CD14-positive monocyte (primary cell): ENCODE data around the gene SLC25A13. TPM values are rescaled to one million over a fixed set of nuclear protein-coding genes. Genes with fewer than 3 reads are reported as not detected.

Source experiments
- DNase-seq, 3 donors: peaks; one replicate each; pipeline ENCODE4 v3.0.0-alpha.2; 2011 to 2022
- H2AFZ ChIP-seq: 2 replicates; pipeline ENCODE4 v1.6.0; 2012; ENCODE audit warnings: mild to moderate bottlenecking, low read depth, low read length, inconsistent platforms; ENCODE audit not compliant: insufficient read depth, poor library complexity, severe bottlenecking
- H3K27ac ChIP-seq, 2 donors: 1 replicate in 1 of 2; 2 replicates in 1 of 2; pipeline ENCODE4 v1.5.1; 2012 to 2013; ENCODE audit warnings: low read length in 2 of 2, control low read depth in 1 of 2, inconsistent platforms in 1 of 2, low read depth in 1 of 2, mild to moderate bottlenecking in 1 of 2
- H3K27me3 ChIP-seq, 2 donors: one replicate each; pipeline versions ENCODE4 v1.6.0 to v1.6.1; 2011 to 2013; ENCODE audit warnings: low read length in 2 of 2; ENCODE audit not compliant: control insufficient read depth in 2 of 2, insufficient read depth in 2 of 2
- H3K36me3 ChIP-seq, 2 donors: replicated peaks in 1 of 2; 1 replicate in 1 of 2; 2 replicates in 1 of 2; pipeline versions ENCODE4 v1.5.1 to v1.6.1; 2012 to 2013; ENCODE audit warnings: low read length in 2 of 2, control low read depth in 1 of 2, inconsistent platforms in 1 of 2, mild to moderate bottlenecking in 1 of 2; ENCODE audit not compliant: insufficient read depth in 2 of 2, control insufficient read depth in 1 of 2
- H3K4me1 ChIP-seq, 2 donors: 1 replicate in 1 of 2; 2 replicates in 1 of 2; pipeline versions ENCODE4 v1.5.1 to v1.6.1; 2012 to 2013; ENCODE audit warnings: low read length in 2 of 2, control low read depth in 1 of 2, inconsistent platforms in 1 of 2, mild to moderate bottlenecking in 1 of 2, moderate library complexity in 1 of 2; ENCODE audit not compliant: insufficient read depth in 2 of 2, control insufficient read depth in 1 of 2
- H3K4me2 ChIP-seq: replicated peaks from 2 replicates; pipeline ENCODE3; 2012; ENCODE audit warnings: low read length, moderate library complexity, mild to moderate bottlenecking; ENCODE audit not compliant: poor library complexity, severe bottlenecking; ENCODE audit errors: extremely low read depth
- H3K4me3 ChIP-seq, 3 experiments: fragments of 200-600 bp in 1 of 3; sonication (generic) in 1 of 3; replicated peaks in 1 of 3; 1 replicate in 2 of 3; 2 replicates in 1 of 3; pipeline ENCODE4 v1.5.1; 2011 to 2013; ENCODE audit warnings: low read length in 3 of 3, mild to moderate bottlenecking in 3 of 3, control low read depth in 2 of 3, low read depth in 2 of 3, inconsistent platforms in 1 of 3, moderate library complexity in 1 of 3
- H3K79me2 ChIP-seq: 2 replicates; pipeline ENCODE4 v1.6.0; 2012; ENCODE audit warnings: mild to moderate bottlenecking, control low read depth, inconsistent platforms, low read length, moderate library complexity; ENCODE audit not compliant: insufficient read depth
- H3K9ac ChIP-seq: 2 replicates; pipeline ENCODE4 v1.6.0; 2017; ENCODE audit warnings: low read length, mild to moderate bottlenecking; ENCODE audit not compliant: insufficient read depth, poor library complexity, severe bottlenecking
- H3K9me3 ChIP-seq, 2 donors: replicated peaks in 1 of 2; 1 replicate in 1 of 2; 2 replicates in 1 of 2; pipeline versions ENCODE4 v1.5.1 to v1.6.1; 2012 to 2013; ENCODE audit warnings: low read length in 2 of 2, control low read depth in 1 of 2; ENCODE audit not compliant: control insufficient read depth in 1 of 2, insufficient read depth in 1 of 2
- H4K20me1 ChIP-seq: 2 replicates; pipeline ENCODE4 v1.6.0; 2012; ENCODE audit warnings: mild to moderate bottlenecking, low read length, control low read depth, moderate library complexity; ENCODE audit not compliant: insufficient read depth
- H3K27ac Mint-ChIP-seq, 7 donors: one replicate each; pipeline ENCODE4 v1.8.0; 2020; ENCODE audit warnings: mild to moderate bottlenecking in 7 of 7, mixed read lengths in 7 of 7, moderate library complexity in 6 of 7, inconsistent platforms in 2 of 7
- H3K27me3 Mint-ChIP-seq, 3 donors: one replicate each; pipeline ENCODE4 v1.8.0; 2021 to 2022; ENCODE audit warnings: low read depth in 3 of 3, mild to moderate bottlenecking in 3 of 3, mixed read lengths in 3 of 3, moderate library complexity in 3 of 3, inconsistent platforms in 1 of 3
- H3K36me3 Mint-ChIP-seq, 2 donors: one replicate each; pipeline ENCODE4 v1.8.0; 2020; ENCODE audit warnings: mixed read lengths in 2 of 2, inconsistent platforms in 1 of 2, mild to moderate bottlenecking in 1 of 2
- H3K4me1 Mint-ChIP-seq: one replicate; pipeline ENCODE4 v1.8.0; 2020; ENCODE audit warnings: mild to moderate bottlenecking, mixed read lengths
- H3K4me3 Mint-ChIP-seq, 2 donors: one replicate each; pipeline ENCODE4 v1.8.0; 2020; ENCODE audit warnings: mild to moderate bottlenecking in 2 of 2, mixed read lengths in 2 of 2, moderate library complexity in 1 of 2
- H3K9me3 Mint-ChIP-seq, 7 donors: one replicate each; pipeline ENCODE4 v1.8.0; 2020 to 2022; ENCODE audit warnings: mixed read lengths in 7 of 7, mild to moderate bottlenecking in 6 of 7, moderate library complexity in 6 of 7, inconsistent platforms in 2 of 7
- CTCF ChIP-seq: fragments of 200-600 bp; IDR thresholded peaks from one replicate; pipeline ENCODE4 v1.8.0; 2022; ENCODE audit warnings: antibody characterized with exemption, mild to moderate bottlenecking
- WGBS: methylation state at CpG from one replicate; pipeline ENCODE4 v1.1.5; 2013; ENCODE audit warnings: missing lambda C conversion rate; ENCODE audit not compliant: insufficient coverage; 5-methylcytosine and 5-hydroxymethylcytosine counted together
- intact Hi-C, 2 donors: fragments of 100-400 bp; cut with micrococcal nuclease; formaldehyde crosslinking; loops; one replicate each; pipeline versions ENCODE4 v1.15.0 to v1.15.1; 2023
- polyA plus RNA-seq, 3 donors: library from polyadenylated mRNA; depleted of rRNA in 1 of 3; unstranded in 2 of 3; stranded (reverse) in 1 of 3; fragments of 300-500 nt in 2 of 3; fragments of >200 nt in 1 of 3; fragmentation: Illumina TruSeq in 2 of 3; gene quantifications; 1 replicate in 2 of 3; 2 replicates in 1 of 3; pipeline ENCODE4 v1.2.3, GENCODE V29; 2012 to 2021
- small RNA-seq: library from RNA; depleted of rRNA; stranded (forward); fragments of <200 nt; gene quantifications from one replicate; pipeline ENCODE3, GENCODE V24; 2012; ENCODE audit warnings: low read depth; ENCODE audit not compliant: insufficient read length

SLC25A13 gene
- polyA plus RNA-seq, 3 donors = 12.7 to 15.7 (median 14.4) TPM

DNA sequence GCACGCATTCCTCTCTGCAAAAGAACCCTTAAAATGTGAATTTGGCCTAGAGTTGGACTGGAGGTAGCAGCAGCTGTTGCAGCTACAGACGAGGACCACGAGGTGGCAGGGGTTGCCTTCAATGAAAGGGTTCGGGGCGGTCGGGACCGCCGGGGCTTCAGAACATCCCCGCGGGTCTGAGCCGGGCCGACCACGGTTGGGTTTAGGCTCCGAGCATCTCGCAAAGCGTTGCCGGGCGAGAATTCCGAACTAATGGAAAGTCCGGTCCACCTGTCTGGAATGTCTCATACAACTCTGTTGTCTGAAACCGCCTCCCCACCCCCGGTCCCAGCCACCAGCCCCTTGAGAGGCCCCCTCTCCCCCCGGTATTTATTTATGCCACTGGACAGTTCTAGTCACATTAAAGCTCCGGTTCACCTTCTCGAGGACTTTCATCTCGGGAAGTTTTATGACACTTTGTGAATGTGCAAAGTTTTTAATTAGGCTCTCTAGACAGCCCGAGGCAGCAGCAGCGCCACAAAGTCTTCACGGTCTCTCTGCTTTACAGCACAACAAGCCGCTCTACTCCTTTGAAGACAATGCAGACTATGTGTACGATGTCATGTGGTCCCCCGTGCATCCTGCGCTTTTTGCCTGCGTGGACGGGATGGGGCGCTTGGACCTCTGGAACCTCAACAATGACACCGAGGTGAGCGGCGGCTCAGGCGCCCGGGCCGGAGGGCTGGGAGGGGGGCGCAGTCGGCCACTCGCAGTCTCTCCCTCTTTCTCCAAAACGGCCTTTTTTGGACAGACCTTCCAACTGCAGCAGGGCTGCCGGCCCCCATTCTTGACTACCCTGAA is 246.2 kb downstream of the SLC25A13 start:
- no peak overlapping the region for H3K27ac Mint-ChIP-seq
- Histone ChIP-seq H3K79me2 (no peaks in the 10 kb centered on the region), H3K4me1 (peaks cover 0 to 3% of the 10 kb centered on the region in 2 donors), H3K4me2 (peak overlapping the region; percentile 28), H2AFZ (peak overlapping the region; percentile 15), H3K27ac (no peak overlapping the region), H3K9ac (no peak overlapping the region), H3K27me3 (peaks cover 43 to 53% of the 10 kb centered on the region in 2 donors), H3K4me3 (peak overlapping the region in 1 of 3 experiments; percentile 34), H3K9me3 (no peaks in the 10 kb centered on the region), H4K20me1 (no peaks in the 10 kb centered on the region), H3K36me3 (no peaks in the 10 kb centered on the region)
- H3K9me3 Mint-ChIP-seq = no peaks in the 10 kb centered on the region
- TF ChIP-seq CTCF = peak; percentile 73
- DNase-seq = peak in 1 of 3 donors; percentile 3
- H3K4me1 Mint-ChIP-seq = peaks cover 9% of the 10 kb centered on the region
- peak overlapping the region; percentile 49 to 78 for H3K4me3 Mint-ChIP-seq
- H3K27me3 Mint-ChIP-seq = peaks cover 41 to 52% (median 45%) of the 10 kb centered on the region in 3 donors
- H3K36me3 Mint-ChIP-seq = no peaks in the 10 kb centered on the region
- WGBS = under 1% methylated on average over 43 of the region's 47 CpGs
- intact Hi-C loops = loop anchor here in 1 of 2 donors (5.0 kb wide), 1 partner anchor 952 kb away; no protein-coding TSS in a partner anchor

GRCh38 chr7:96074871-96075270 is 247.0 kb downstream of the SLC25A13 start:
- H3K27ac Mint-ChIP-seq = no peak overlapping the region

More at GRCh38 chr7:96074871-96075270, 247.0 kb downstream of the SLC25A13 start:
- Mint-ChIP-seq H3K4me3 (no peak overlapping the region), H3K9me3 (no peaks in the 10 kb centered on the region), H3K36me3 (no peaks in the 10 kb centered on the region), H3K27me3 (peaks cover 40 to 57% (median 42%) of the 10 kb centered on the region in 3 donors), H3K4me1 (peaks cover 9% of the 10 kb centered on the region)
- Histone ChIP-seq H3K9me3 (no peaks in the 10 kb centered on the region), H3K9ac (no peak overlapping the region), H3K4me1 (peaks cover 0 to 3% of the 10 kb centered on the region in 2 donors), H3K79me2 (no peaks in the 10 kb centered on the region), H3K27ac (no peak overlapping the region), H3K4me3 (no peak overlapping the region), H4K20me1 (no peaks in the 10 kb centered on the region), H3K4me2 (no peak overlapping the region), H3K36me3 (no peaks in the 10 kb centered on the region), H3K27me3 (peaks cover 43 to 53% of the 10 kb centered on the region in 2 donors), H2AFZ (no peak overlapping the region)
- WGBS = 83% methylated on average over 1 of the region's 1 CpG
- no peak for DNase-seq
- intact Hi-C loops = loop anchor here in 1 of 2 donors (5.0 kb wide), 1 partner anchor 952 kb away; no protein-coding TSS in a partner anchor
- no peak for TF ChIP-seq CTCF

Small RNAs within 50 kb of the gene (small RNA-seq; reads per million reads assigned to genes)
- gene AC084368.1 = not detected
- gene MIR591 = not detected
- not detected for gene RNU6-364P
- gene RNU6-532P = not detected
